Pancreas (tissue), 10 donors: ENCODE measurements around the gene MYO7B. TPM values are rescaled to one million over a fixed set of nuclear protein-coding genes. Genes with fewer than 3 reads are reported as not detected.

ENCODE experiments used
- ATAC-seq, 4 donors: fragments of 200-7000 bp; cut with Tn5 transposase; one replicate each; pipeline versions ENCODE4 v1.8.0 to v1.9.1; 2020; ENCODE audit warnings: mild to moderate bottlenecking in 4 of 4, moderate library complexity in 4 of 4
- DNase-seq, 6 donors: peaks; one replicate each; pipeline ENCODE4 v3.0.0-alpha.2; 2020
- FAIRE-seq: peaks from 2 replicates; lab custom pipeline; 2012; peaks lifted over from hg19 to GRCh38; lab: Jason Lieb, UNC
- H3K27ac ChIP-seq, 4 donors: fragments of 200-600 bp; sonication (generic); 1 replicate in 3 of 4; 2 replicates in 1 of 4; pipeline versions ENCODE4 v1.5.0 to v1.8.0; 2020
- H3K27me3 ChIP-seq, 4 donors: fragments of 200-600 bp; one replicate each; pipeline ENCODE4 v1.8.0; 2021
- H3K36me3 ChIP-seq, 3 donors: fragments of 200-600 bp; sonication (generic) in 1 of 3; one replicate each; pipeline versions ENCODE4 v1.5.0 to v1.8.0; 2020 to 2021
- H3K4me1 ChIP-seq, 3 donors: fragments of 200-600 bp; one replicate each; pipeline ENCODE4 v1.8.0; 2021
- H3K4me3 ChIP-seq, 4 donors: fragments of 200-600 bp; sonication (generic) in 2 of 4; one replicate each; pipeline versions ENCODE4 v1.5.0 to v1.8.0; 2020 to 2021
- H3K9me3 ChIP-seq, 4 donors: fragments of 200-600 bp; one replicate each; pipeline ENCODE4 v1.8.0; 2021
- CTCF ChIP-seq, 4 donors: fragments of 200-600 bp; sonication (generic) in 3 of 4; IDR thresholded peaks; one replicate each; pipeline versions ENCODE4 v1.5.0 to v1.8.0; 2021; ENCODE audit warnings: antibody characterized with exemption in 4 of 4
- WGBS, 2 donors: extraction: QIAGEN DNeasy Blood & Tissue Kit; methylation state at CpG; one replicate each; pipeline ENCODE4 v1.1.7; 2013; 5-methylcytosine and 5-hydroxymethylcytosine counted together
- intact Hi-C, 3 donors: fragments of 100-400 bp; cut with DNase I; formaldehyde crosslinking; loops; one replicate each; pipeline versions ENCODE4 v1.11.1 to v1.14.2; 2022
- polyA plus RNA-seq, 2 donors: library from polyadenylated mRNA; stranded (reverse); fragments of 200-250 nt; gene quantifications; one replicate each; pipeline ENCODE4 v1.2.3, GENCODE V29; 2013
- total RNA-seq, 6 donors: library from RNA; stranded (reverse); fragmentation: NEBNext Ultra II Directional in 4 of 6; extraction: Animal tissue kit (Norgen Biotek cat#: 25700) in 4 of 6; gene quantifications; one replicate each; pipeline versions ENCODE4 v1.2.1 to v1.2.4, GENCODE V29; 2021 to 2023
- donor health status: healthy with polysubstance abuse.
- donor health status: DM: no; HTN: no; CAD: no; lungs with moderate emphysema.
- donor health status: DM: no; HTN: no; CAD: no.
- donor health status: control.
- donor health status: control.
- donor health status: Bipolar disorder and iron deficiency.
- donor health status: DM: yes; HTN: yes; CAD: no.
- donor health status: DM: no; HTN: no; CAD: no.
- donor health status: DM: no; HTN: no; CAD: no.
- donor health status: DM: yes; HTN: yes; CAD: no.

MYO7B gene
- total and polyA plus RNA-seq, 8 donors: 0.12 to 1.5 (median 0.83) TPM

GRCh38 chr2:127664895-127665225 is 129.4 kb downstream of the MYO7B start:
- Histone ChIP-seq H3K27ac (no peak overlapping the region), H3K27me3 (peaks cover 0 to 3% (median 0%) of the 10 kb centered on the region in 4 donors), H3K4me1 (no peaks in the 10 kb centered on the region), H3K4me3 (no peak overlapping the region), H3K36me3 (no peaks in the 10 kb centered on the region), H3K9me3 (no peaks in the 10 kb centered on the region)
- DNase-seq (no peak), ATAC-seq (no peak), FAIRE-seq (no peak)
- WGBS, 2 donors: 94% methylated on average over 6 of the region's 6 CpGs
- intact Hi-C loops: no loop called here
- no peak for TF ChIP-seq CTCF (IDR thresholded peaks at IDR 0.05)

GRCh38 chr2:127665267-127665893 is 129.9 kb downstream of the MYO7B start:
- Histone ChIP-seq H3K36me3 (no peaks in the 10 kb centered on the region), H3K4me1 (no peaks in the 10 kb centered on the region), H3K27me3 (peaks cover 0 to 3% (median 0%) of the 10 kb centered on the region in 4 donors), H3K27ac (no peak overlapping the region), H3K4me3 (no peak overlapping the region), H3K9me3 (no peaks in the 10 kb centered on the region)
- intact Hi-C loops: no loop called here
- DNase-seq (no peak), FAIRE-seq (no peak), ATAC-seq (no peak)
- WGBS, 2 donors: 88 to 90% methylated on average over 8 of the region's 8 CpGs
- no peak for TF ChIP-seq CTCF (IDR thresholded peaks at IDR 0.05)

GRCh38 chr2:127669056-127669455 is 133.6 kb downstream of the MYO7B start:
- H3K4me3 ChIP-seq: no peak overlapping the region
- H3K27me3 ChIP-seq: no peaks in the 10 kb centered on the region
- no peaks in the 10 kb centered on the region for H3K9me3 ChIP-seq
- DNase-seq: no peak
- no peaks in the 10 kb centered on the region for H3K36me3 ChIP-seq
- no peak for TF ChIP-seq CTCF (IDR thresholded peaks at IDR 0.05)
- ATAC-seq: no peak
- no peaks in the 10 kb centered on the region for H3K4me1 ChIP-seq
- intact Hi-C loops: no loop called here
- 78 to 79% methylated on average over 7 of the region's 7 CpGs for WGBS, 2 donors
- H3K27ac ChIP-seq: no peak overlapping the region
- FAIRE-seq: no peak

GRCh38 chr2:127670055-127670956 is 134.8 kb downstream of the MYO7B start:
- Histone ChIP-seq H3K36me3 (no peaks in the 10 kb centered on the region), H3K4me3 (no peak overlapping the region), H3K27ac (no peak overlapping the region), H3K4me1 (peaks cover 0 to 3% (median 0%) of the 10 kb centered on the region in 3 donors), H3K9me3 (no peaks in the 10 kb centered on the region), H3K27me3 (no peaks in the 10 kb centered on the region)
- intact Hi-C loops: no loop called here
- no peak for ATAC-seq
- DNase-seq: no peak
- no peak for TF ChIP-seq CTCF (IDR thresholded peaks at IDR 0.05)
- WGBS, 2 donors: 60 to 71% methylated on average over 10 of the region's 10 CpGs
- no peak for FAIRE-seq

- no peak for TF ChIP-seq CTCF (IDR thresholded peaks at IDR 0.05)
- DNase-seq (no peak), ATAC-seq (no peak), FAIRE-seq (no peak)
- WGBS, 2 donors: 61 to 72% methylated on average over 5 of the region's 5 CpGs
- H3K4me1 ChIP-seq: peaks cover 0 to 7% (median 0%) of the 10 kb centered on the region in 3 donors
- H3K36me3 ChIP-seq: no peaks in the 10 kb centered on the region
- H3K27ac ChIP-seq: no peak overlapping the region
- no peaks in the 10 kb centered on the region for H3K27me3 ChIP-seq
- intact Hi-C loops: no loop called here
- H3K9me3 ChIP-seq: no peaks in the 10 kb centered on the region
- no peak overlapping the region for H3K4me3 ChIP-seq
These were observed 135.4 kb downstream of the MYO7B start for GRCh38 chr2:127670957-127671290.
